Stimulated activated CD8-positive, alpha-beta memory T cell treated with anti-CD3 and anti-CD28 coated beads, Interleukin-7, amount 100 ng/mL, for 1 hour (primary cell): ENCODE measurements around the gene DCLK1.

ENCODE experiments used
- DNase-seq, 2 donors: peaks; one replicate each; pipeline ENCODE4 v3.0.0-alpha.2; 2020; ENCODE audit warnings: low read depth in 2 of 2

The DCLK1 gene

DNA sequence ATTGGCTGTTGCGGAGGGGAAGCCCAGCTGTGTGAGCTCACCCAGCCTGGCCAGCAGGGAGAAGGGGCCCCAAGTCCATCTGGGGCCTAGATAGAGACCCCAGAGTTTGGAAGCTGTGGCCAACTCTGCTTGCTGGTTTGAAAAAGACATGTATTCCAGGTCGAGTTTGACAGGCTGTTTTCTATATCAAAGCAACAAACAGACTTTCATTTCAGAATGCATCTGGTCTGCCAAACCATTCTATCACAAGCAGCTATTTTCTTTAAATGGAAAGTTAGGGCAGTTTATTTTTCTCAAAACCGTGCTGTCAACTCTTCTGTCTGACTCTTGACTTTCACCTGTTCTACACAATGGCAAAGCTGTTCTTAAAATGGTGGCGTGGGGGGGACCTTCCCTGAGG lies 185.8 kb downstream of the DCLK1 start:
- no peak for DNase-seq

DNA sequence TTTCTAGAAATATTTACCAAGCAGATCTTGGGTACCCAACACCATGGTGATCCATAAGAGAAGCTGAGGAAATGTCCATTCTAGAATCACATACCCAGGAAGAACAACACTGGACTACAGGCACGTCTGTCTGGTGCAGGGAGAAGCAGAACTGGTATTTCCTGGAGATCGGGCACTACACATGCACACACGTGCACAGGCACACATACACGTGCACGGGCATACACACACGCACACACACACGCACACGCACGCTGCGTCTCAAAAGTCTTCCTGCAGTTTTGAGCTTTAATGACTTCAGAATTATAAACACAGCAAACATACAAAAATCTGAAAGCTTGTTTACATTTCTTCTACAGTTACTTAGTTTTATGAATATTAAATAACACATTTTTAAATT lies 189.8 kb downstream of the DCLK1 start:
- DNase-seq, result no peak

DNA sequence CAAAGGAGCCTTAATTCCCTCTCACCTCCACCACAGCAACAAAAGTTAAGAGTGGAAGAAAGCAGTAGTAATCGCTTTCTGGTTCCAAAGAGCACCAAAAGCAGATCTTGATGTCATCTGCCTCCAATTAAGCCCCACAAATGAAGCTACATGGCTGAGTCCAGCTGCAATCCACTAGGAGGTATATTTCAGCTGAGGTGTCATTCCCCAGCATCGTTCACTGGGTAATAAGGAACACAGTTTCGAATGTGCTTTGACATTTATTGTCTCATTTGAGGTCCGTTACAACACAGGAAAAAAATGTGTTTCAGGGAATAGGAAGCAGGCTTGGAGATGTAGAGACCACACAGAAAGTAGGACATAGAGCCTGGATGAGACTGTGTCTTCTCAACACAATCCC lies 190.4 kb downstream of the DCLK1 start:
- DNase-seq, result no peak

DNA sequence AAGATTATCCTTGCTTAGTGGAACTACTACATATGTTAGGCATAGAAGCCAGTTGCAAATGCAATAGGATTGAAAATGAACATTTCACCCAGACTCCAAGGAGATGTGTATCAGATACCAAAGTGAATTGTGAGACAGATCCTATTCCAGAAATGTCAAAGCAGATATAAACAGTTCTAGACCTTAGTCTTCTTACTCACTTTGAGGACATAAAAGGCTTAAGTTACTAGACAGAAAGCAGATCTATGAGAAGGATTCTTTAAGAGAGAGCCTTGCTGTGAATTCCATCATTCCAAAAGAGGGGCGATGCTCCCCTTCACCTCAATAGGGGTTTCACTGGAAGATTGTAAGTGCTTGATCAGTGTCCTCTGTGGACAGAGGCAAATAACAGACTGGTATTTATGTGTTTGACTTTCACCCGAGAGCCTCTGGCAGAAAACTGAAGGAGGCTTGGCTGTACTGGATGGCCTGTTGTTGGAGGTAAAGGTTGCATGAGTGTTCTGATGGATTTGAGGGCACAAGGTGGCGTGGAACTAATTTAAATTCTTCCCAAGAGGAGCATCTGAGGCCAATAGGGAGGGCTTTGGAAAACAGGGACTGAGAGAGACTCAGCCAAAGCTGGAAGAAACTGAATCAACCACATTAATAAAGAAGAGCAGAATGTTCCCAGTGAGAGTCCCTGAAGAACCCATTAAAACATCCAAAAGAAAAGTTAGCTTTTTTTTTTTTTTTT lies 194.8 kb downstream of the DCLK1 start:
- DNase-seq, result no peak

DNA sequence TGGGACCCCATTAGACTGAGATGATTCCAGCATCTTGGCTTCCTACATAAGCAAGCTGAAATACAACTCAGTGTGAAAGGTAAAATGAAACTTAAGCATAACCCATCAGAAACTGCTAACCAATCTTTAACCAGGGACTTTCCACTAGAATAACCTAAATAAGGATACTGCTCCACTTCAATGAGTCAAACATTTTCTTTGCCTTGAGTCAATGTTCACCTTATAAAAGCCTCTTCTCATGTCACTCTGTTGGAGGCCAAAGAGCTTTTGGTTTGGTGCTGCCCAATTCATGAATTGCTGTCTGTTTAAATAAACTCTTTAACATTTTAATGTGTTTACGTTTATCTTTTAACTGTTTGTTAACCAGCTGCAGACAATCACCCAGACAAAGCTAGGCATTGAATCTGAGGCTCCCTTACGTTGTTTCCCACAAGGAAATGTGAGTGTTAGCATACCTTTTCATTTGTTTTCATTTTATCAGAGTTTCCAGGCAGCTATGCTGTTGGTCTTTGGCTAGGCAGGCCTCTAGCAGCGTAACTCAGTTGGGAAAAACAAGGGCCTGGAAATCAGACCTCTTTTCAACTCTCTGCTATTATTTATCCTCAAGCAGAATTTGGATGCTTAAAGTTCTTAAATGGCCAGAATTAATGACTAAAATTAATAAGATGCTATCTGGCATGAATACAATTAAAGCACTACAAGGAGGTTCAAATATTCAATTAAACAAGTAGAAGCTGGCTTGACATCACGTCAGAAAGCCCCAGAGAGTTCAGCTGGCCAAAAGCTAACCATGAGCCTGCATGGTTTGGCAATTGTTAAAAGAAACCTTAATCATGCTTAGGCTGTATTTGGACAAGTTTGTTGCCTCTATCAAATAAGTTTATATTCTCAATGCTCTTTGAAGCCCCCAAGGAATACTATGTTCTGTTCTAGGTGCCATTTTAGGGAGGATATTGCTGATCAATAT lies 200.2 kb downstream of the DCLK1 start:
- DNase-seq, result no peak

DNA sequence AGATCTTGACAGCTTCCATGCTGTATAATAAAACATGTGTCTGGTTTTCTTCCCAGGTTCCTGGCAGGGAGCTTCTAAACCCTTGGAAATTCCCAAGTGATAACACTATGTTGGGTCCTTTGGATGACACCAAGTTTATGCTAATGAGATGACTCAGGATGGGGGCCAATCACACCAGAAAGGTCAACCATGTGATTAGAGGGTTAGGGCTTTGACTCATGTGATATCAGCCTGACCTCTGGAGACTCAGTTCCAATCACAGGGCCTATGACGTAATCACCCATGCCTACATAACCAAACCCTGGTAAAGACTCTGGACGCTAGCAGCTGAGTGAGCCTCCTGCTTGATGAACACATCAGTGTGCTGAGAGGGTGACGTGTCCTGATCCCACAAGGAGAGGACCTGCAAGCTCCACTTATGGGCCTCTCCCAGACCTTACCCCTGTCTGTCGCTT lies 203.6 kb downstream of the DCLK1 start:
- DNase-seq, result no peak

DNA sequence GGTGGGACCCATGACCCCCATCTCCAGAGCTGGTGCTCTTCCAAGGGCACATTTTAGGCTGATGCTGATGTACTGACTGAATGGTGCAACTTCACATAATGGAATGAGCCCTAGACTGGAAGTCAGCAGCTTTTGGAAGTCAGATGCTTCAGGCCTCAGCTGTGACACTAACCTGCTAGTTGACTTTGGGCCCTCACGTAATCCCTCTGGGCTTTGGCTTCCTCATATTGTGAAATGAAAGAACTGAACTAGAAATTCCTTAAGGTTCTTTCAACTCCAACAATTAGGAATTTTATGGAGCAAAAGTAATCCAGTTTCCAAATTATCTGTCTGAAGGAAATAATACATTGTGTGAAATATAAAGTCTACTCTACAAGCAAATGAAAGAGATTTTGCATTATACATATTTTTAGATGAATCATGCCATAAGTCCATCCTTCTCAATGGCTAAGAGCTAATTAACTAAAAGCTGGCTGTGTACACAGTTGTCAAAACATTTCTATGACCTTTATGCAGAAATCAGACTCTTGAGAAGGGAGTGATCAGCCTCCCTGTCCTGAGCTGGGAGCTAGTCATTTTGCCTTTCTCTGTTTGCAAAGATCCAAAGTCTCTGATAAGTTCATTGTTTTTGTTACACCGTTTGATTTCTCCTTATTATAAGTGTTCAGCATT lies 204.2 kb downstream of the DCLK1 start:
- no peak for DNase-seq

DNA sequence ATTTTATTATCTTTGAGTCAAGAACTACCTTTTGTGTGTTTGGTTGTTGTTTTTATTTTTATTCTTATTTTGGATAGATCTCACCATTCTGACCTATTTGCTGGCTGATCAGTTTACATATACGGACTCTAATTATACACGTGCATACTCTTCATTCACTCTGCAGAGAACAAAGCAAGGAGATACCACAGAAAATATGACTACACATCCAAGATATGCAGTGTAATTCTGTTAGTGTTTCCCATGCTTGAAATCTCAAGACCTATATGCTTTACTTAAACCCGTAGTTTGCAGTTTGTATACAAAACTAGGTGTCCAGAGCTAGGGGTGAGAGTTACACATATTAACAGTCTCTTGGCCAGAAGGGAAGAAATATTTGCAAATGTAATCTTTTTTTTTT lies 205.5 kb downstream of the DCLK1 start:
- no peak for DNase-seq

DNA sequence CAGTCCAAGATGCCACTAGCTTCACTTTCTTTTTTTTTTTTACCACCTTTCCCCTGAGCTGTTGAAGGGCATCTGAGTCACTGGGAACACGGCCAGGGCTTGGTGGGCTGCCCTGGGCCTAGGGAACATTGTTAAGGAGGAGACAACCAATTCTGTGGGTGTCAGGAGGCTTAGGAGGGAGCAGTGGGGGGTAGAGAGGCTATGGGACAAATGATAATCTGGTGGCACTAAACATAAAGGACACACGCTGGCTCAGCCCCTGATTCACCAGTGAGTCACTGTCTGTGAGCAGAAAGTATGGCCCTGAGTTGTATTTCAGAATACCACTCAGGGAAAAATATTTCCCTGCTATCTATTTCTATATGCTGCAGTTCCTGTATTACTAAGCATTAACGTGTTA lies 207.8 kb downstream of the DCLK1 start:
- no peak for DNase-seq

DNA sequence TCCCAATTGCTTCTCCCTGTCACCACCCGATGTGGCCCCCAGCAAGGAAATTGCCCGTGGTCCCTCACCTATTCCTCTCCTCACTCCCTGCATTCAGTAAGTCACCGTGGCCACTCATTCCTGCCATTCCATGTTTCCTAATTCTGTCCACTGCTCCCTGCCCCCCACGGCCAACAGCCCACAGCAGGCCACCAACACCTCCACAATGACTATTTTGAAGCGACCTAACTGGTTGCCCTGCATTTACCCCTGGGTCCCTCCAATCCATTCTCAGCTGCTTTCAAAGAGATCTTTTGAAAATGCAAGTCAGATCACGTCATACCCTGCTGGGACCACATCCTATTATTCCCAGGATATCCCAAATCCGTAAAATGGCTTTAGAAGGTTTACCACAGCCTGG lies 210.4 kb downstream of the DCLK1 start:
- DNase-seq, result no peak

DNA sequence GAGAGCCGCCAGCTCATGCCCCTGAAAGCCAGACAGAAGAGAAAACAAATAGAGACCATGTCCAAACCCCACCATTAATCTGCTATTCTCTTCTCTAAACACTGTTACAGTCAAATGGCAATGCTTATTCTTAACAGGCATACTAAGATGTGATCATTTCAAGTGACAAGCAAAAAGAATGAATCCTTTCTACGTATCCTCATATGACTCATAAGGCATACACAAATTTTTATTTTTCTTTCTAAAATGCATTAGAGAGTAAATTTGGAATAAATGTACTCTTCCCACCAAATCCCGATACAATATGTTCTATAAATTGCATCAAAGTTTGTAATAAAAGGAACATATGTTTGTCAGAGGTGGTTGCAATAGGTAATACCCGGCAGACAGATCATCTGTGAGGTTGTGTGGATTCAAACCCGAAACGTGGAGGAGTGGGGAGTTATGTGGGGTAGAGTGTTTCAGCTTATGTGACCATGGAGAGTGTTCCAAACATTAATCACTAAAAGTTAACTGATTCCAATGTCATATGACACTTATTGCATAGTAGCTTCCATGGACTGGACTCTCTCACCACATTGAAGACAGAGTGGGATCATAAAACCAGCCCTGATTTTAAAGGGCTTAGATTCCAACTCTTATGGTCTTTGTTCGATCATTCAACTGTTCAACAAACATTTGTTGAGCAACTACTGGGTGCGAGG lies 213.1 kb downstream of the DCLK1 start:
- no peak for DNase-seq

DNA sequence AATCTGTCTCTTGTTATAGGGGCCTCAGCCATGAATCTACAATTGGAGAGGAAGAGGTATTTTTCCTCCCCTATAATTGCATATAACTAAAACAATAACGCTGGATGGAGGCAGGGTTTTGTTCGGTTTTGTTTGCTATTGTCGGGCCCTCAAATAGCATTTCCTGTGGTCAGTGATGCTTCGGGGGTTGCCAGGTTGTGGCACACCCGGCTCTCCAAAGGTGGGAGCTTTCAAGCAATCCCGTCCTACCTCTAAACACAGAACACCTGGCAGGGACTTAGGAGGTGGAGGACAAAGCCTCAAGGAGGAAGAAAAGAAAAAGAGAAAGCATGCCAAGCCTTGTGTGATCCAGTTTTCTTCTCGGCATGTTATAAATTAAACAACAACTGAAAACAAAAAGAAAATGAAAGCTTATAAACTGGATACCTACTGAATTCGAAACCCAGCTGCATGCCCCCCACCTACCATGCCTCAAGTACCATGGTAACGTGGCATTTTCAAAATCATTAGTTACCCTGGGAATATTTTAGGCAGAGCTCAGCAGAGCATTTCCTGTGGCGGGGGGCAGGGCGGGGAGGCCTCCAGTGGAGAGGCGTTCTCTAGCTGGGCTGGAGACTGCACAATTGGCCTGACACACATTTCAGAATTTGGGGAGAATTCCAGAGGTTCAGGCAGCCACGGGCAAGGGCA lies 213.8 kb downstream of the DCLK1 start:
- DNase-seq, result no peak

DNA sequence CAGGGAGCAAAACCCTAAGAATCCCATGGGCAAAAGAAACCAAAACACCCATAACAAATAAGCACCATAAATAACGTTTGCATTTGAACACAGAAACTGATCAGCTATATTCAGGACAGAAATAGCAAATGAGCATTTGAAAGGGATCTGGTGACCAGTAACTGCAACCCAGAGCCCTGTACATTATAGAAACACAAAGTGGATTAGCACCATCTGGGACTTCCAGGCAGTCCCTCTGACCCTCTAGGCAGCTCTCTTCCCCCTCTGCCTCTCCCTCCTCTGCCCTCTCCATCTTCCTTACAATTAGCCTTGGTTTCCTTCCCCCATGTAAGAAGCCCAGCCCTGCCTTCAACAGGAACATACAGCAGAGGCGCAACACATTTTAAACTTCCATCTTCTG lies 215.0 kb downstream of the DCLK1 start:
- no peak for DNase-seq

DNA sequence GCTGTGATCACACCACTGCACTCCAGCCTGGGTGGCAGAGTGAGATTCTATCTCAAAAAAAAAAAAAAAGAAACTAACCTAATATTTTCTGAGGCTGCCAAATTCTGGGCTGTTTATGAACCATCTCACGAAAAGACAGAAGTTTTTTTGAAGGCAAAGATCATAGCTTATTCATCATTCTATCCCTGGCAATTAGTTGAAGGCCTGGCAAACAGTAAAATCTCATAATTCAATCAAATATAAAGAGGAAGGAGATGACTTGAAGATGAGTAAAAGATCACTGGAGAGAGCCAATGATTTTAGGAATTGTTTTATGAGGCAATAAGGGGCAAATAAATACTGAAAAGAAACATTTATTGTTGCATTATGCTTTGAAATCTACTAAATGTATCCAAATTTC lies 216.5 kb downstream of the DCLK1 start:
- DNase-seq, result no peak

DNA sequence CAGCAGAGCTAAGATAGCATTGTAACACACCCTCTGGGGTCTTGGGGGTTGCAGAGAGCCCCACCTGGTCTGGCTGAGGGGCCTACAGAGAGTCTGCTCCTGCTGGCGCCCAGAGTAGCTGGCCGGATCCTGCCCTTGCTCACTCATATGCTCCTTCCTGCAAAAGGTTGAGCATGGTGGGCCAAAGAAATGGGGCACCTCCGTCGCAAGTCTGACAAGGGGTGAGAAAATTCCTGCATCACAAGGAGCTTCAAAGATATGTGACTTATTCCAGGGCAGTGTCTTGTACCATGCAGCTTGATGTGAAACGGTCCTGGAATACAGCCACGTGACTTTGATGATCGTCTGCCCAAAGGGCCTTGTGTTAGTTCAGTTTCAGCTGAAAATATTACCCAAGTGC lies 218.3 kb downstream of the DCLK1 start:
- no peak for DNase-seq

DNA sequence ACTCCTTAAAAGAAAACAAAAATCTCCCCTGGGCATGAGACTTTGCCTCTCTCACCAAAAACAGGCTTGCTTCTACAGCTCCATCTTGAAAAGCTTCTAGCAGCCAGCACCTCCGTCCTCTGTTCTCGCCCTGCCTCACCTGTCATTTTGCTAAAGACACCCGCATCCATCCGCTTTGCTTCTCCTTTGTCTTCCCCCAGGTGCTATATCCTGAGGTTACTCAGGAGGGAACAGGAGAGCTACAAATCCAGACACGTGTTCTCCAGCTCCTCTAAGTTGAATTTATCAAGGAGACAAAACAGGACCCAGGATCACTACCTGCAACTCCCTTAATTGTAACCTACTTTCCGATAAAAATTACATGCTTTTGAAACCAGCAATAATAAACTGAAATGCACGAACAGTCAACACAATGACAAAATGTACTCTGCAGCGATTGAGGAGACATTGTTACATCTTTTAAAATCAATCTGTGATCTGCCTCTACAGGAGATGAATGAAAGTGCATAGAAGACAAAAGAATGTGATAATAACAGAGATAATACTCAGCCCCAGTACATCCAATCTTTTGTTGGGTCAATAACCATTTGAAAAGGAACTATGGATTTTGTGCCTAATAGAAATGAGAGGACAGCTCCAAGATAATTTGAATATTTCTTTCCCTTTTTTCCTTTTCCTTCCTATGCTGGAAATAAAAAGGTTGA lies 221.2 kb downstream of the DCLK1 start:
- no peak for DNase-seq

DNA sequence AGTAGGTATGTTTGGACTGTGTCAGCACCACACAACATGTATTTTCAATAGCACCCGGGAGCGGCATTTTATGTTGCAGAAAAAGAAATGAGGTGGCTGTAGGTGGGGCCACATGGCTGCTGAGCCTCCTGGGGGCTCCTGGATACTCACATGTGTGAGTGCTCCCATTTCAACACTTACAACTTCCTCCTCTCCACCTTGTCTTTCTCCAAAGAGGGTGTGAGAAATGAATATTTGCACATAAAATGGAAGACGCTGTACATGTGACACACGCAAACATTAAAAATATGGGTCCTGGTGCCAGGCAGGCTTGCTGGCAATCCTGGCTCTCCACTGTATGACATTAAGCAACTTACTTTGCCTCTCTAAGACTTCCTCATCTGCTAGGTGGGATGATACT lies 222.1 kb downstream of the DCLK1 start:
- DNase-seq, result no peak

DNA sequence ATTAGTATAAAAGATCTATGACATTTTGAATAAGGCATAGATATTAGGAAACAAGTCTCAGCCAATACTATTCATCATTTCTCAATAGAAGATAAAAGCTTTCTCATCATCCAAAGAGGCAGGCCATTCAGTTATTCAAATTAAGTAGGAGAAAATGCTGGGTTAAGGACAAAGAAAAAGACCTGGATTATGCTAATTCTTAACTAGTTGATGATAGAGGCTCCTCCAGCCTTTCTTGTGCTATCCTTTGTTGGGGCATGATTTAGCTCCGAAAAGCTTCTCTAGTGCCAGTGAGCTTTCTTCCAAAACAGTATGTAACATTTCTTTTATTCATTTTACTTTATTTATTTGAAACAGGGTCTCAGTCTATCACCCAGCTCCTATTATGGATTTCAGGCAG lies 223.0 kb downstream of the DCLK1 start:
- DNase-seq, result no peak

DNA sequence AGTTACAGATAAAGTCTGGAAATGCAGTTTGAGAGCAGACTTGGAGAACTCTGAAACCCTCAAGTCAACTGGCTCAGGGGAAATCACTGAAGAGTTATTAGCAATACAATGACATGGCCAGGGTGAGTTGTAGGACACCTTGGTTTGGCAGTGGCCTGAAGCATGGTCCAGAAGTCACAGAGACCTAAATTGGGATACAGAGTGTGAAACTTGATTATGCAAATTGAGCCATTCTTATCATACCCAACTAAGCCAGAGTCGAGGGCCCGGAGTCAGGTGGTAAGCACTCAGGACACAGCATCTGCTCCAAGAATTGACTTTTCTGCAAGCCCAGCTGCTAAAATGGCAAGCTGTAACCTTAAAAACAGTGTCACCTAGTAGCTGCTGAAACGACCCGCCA lies 224.5 kb downstream of the DCLK1 start:
- DNase-seq, result no peak

DNA sequence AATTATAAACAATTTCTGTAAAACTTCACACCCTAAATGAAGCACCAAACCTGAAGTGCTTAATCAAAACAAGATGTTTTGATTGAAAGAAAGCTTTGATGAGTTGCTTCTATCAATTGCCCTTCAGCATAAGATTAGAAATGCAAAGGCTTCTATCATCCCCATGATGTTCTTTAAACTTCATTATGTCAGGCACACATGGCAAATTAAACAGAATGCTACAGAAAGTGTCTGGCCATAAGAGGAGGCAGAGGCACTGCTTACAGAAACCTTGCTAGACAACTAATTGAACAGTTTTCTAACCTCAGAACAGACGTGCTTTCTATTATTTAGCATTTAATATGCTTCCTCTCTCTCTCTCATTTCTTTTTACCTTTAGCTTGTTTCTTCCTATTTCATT lies 228.1 kb downstream of the DCLK1 start:
- no peak for DNase-seq

DNA sequence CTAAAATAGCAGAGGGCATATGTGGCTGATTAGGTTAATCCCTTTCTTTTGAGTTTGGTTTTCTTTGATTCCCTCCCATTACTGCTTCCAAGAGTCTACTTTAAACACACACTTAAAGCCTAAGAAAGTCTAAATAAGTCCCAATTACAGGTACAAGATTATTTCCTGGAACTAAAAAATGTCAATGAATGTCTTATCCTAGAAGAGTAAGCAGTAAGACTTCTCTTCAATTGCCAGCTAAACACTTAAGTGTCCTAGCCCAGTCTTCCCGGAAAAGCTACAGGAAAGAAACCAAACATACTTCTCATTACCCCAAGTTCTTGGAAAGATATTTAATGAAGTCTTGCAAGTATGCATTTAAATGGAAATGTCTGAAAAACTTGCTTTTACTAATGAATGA lies 233.1 kb downstream of the DCLK1 start:
- DNase-seq, result no peak
